K562 (cell line): ENCODE measurements around the gene FBP2.

Source experiments
- CTCF ChIP-seq, 3 experiments: IDR thresholded peaks in 2 of 3; conservative IDR thresholded peaks in 1 of 3; 2 replicates each; pipeline ENCODE4 v1.5.1; 2011 to 2012; ENCODE audit warnings: low read length in 3 of 3, mild to moderate bottlenecking in 3 of 3, control low read depth in 2 of 3, improper control_type of control experiment in 1 of 3, inconsistent platforms in 1 of 3, low read depth in 1 of 3, mixed read lengths in 1 of 3, moderate library complexity in 1 of 3; ENCODE audit not compliant: insufficient read depth in 2 of 3
- IRF2 ChIP-seq: sonication (generic); formaldehyde crosslinking; IDR thresholded peaks from 2 replicates; pipeline ENCODE4 v1.8.1; 2022; ENCODE audit warnings: mild to moderate bottlenecking, missing genetic modification reagents
- POLR2A ChIP-seq: fragments of 450-650 bp; conservative IDR thresholded peaks from 2 replicates; pipeline ENCODE4 v1.6.1; 2016
- ZNF232 ChIP-seq: sonication (generic); formaldehyde crosslinking; IDR thresholded peaks from 2 replicates; pipeline ENCODE4 v1.8.0; 2022; ENCODE audit warnings: mild to moderate bottlenecking, missing genetic modification reagents
- ZNF644 ChIP-seq: fragments of 200-800 bp; sonication (Bioruptor generic); IDR thresholded peaks from 2 replicates; pipeline ENCODE4 v1.6.1; 2016; ENCODE audit warnings: low read depth, missing genetic modification characterization, missing compliant biosample characterization
- TF ChIP-seq, protein P1 (sequence below), 2 experiments: fragments of 450-650 bp in 1 of 2; sonication (generic) in 1 of 2; formaldehyde crosslinking in 1 of 2; IDR thresholded peaks in 1 of 2; conservative IDR thresholded peaks in 1 of 2; 2 replicates each; pipeline versions ENCODE4 v1.6.1 to v1.8.1; 2016 to 2023; ENCODE audit warnings: mild to moderate bottlenecking in 2 of 2, moderate library complexity in 2 of 2, inconsistent platforms in 1 of 2, missing genetic modification reagents in 1 of 2

- TF ChIP-seq ZNF232 (CRISPR knock-in tag) (no peak), CTCF (IDR thresholded peaks at IDR 0.05 in 2 of 3, conservative IDR thresholded peaks at IDR 0.05 in 1 of 3; ENCODE audit: insufficient read depth in 2 of 3, low read depth in 1 of 3, low read length in 3 of 3) (peak; percentile 28 to 42 (median 35); a peak in 3 of 6 replicates), IRF2 (no peak), POLR2A (no peak), ZNF644 (tag) (no peak)
- TF ChIP-seq, protein P1, sequence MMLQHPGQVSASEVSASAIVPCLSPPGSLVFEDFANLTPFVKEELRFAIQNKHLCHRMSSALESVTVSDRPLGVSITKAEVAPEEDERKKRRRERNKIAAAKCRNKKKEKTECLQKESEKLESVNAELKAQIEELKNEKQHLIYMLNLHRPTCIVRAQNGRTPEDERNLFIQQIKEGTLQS (IDR thresholded peaks at IDR 0.05) = no peak
- TF ChIP-seq, protein P1 (CRISPR knock-in tag; conservative IDR thresholded peaks at IDR 0.05) = no peak
Measured at GRCh38 chr9:94553029-94553938, 40.3 kb downstream of the FBP2 start.
